ENCODE data around the gene CASP7.

Gene CASP7

DNA sequence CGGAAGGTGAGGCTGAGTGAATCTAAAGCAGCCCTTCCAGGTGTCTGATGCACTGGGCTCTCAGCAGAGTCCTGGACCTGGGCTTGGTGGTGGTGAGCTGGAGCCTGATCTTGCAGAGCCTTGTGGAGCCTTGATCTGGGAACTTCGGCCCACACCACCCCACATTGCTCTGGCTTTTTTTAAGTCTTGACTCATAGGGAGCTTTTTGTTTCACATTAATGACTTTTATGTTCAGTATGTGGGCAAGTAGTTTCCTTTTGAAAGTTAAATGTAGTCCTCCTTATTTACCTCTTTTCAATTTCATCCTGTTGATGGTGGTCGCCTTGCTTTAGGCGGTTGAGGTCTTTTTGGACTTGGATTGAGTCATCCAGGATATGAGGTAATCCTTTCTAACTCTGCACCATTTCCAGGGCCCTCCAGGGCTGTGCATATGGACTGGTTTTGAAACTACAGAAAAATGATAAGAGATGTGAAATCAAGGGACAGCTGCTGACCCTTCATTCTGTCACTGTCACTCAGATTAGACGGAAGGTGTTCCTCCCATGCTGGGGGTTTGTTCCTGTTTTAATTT, 12.9 kb upstream of the CASP7 start:
- DNase-seq = no peak

DNA sequence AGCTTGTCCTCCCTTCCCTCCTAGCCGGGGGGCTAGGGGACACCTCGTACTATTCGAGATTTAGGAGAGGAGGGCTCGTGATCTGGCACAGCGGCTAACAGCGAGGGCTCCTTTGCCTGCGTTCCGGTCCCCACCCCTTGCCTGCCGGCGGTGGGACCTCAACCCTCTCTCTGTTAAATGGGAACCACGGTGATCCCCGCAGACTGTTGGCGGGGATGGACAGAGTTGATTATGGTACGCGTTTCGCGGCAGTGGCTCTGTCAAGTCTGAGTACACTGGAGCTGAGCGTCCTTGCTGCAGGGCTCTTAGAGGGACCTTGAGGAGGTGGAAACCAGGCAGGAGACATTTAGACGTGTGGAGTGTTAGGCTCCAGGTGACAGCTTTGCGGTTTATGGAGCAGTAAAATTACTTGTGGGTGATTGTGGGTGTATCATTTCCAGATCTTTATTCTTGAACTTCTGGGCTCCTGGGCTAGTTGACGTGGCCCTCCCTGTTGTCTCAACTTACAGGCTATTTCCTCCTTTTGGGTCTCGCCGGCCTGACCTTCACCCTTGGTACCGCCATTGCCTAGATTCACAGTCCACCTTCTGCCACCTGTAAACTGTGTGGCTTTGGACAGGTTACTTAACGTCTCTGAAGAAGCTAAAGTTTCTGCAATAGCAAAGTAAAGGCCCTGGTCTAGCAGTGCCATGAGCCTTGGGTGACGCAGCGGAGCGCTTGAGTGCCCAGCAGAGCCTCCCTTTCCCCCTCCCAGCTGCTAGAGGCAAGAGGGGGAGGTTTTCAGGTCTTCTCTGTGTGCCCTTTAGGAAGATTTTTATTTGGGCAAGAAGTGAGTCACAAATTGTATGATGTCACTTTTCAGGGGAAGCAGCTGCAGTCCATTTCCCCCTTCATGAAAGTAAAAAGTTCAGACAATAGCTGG, 739 bp downstream of the CASP7 start:
- no peak for DNase-seq

DNA sequence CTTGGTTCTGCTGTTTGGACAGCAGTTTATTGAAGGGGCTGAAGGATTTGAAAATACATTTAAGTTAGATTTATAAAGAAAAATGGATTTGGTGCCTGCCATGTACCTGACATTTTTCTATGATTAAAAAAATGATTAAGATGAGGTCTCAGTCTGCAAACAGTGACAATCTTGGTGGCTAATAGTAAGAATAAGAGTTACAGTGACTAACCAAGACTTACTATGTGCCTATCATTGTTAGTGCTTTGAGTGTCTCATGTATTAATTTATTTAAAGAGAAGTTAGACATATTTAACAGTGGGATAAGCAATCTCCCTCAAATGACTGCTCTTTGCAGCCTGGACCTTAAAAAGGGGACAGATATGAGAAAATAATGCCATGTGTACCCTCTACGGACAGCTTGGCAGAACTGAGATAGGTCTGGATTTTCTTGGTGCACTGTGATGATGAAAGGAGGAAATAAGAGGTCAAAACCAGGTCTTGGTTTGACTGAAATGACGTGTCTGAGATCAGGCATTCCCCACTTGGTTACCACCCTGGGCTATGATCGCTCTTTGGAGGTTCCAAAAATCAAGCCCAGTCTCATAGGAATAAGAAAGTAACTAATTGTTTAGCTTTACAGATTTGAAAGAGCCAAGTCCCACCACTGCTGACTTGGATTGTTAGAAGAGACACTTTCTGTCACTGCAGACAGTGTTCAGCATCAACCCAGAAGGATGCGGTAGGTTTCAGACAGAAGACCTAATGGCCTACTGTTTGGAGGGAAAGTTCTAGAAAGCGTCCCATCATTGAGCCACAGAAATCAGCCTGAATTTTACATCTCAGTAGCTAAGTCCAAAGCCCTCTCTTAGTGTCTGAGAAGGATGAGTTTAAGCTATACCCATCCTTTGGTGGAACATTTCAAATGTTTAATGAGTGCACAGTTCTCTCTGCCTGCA, 2.1 kb downstream of the CASP7 start:
- DNase-seq = no peak

DNA sequence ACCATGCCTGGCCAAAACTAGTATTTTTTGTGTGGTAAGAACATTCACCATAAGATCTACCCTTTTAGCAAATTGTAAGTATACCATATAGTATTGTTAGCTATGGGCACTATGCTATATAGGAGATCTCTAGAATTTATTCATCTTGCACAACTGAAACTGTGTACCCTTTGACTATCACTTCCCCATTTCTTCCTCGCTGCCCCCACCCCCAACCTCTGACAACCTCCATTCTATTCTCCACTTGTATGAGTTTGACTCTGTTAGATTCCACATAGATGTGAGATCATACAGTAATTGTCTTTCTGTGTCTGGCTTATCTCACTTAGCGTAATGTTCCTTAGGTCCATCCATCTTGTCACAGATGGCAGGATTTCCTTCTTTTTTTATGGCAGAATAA, 3.6 kb downstream of the CASP7 start:
- no peak for DNase-seq

- DNase-seq = no peak
Observed at GRCh38 chr10:113686028-113686427, 6.3 kb downstream of the CASP7 start.

DNA sequence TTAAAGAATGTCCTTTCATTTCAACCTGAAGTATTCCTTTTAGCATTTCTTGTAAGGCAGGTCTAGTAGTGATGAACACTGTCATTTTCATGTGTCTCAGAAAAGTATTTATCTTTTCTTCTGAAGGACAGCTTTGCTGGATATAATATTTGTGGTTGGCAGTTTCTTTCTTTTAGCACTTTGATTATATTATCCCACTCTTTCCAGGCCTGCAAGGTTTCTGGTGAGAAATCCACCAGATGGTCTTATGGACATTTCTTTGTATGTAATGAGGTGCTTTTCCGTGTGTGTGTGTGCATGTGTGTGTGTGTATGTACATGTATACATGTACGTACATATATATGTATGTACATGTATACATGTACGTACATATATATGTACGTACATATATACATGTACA, 7.3 kb downstream of the CASP7 start:
- no peak for DNase-seq

DNA sequence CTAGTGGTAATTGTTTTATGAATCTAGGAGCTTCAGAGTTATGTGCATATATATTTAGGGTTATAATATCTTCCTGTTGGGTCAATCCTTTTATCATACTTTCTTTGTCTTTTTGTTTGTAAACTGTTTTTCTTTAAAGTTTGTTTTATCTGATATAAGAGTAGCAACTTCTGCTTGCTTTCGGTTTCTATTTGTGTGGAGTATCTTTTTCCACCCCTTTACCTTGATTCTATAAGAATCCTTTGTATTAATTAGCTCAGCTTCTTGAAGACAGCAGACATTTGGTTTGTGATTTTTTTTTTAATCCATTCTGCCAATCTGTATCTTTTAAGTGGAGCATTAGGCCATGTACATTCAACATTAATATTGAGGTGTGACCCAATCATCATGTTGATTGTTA, 9.3 kb downstream of the CASP7 start:
- DNase-seq = no peak

DNA sequence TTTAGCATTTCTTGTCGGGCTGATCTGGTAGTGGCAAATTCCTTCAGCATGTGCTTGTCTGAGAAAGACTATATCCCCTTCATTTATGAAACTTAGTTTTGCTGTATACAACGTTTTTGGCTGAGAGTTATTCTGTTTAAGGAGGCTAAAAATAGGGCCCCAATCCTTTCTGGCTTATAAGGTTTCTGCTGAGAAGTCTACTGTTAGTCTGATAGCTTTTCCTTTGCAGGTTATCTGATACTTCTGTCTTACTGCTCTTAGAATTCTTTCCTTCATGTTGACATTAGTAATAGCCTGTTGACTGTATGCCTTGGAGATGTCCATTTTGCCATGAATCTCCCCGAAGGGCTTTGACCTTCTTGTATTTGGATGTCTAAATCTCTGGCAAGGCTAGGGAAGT, 9.9 kb downstream of the CASP7 start:
- no peak for DNase-seq

GRCh38 chr10:113690749-113691148, 11.0 kb downstream of the CASP7 start:
- no peak for DNase-seq

DNA sequence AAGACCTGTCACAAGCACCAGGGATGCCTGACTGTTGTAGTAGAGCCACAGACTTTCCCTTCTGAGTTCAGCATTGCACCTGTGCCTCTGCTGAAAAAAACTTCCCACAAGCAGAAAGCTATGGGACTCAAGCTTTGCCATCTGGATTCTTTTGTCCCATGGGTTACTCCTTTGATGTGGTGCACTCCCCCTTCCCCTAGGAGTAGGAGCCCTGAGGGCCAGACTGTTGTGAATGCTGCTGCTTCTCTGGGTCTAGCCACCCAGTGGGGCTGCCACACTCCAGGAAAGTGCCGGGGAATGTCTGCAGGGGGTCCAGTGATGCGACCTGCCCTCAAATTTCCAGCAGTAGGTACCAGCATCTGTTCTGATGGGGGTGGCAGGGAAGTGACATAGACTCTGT, 11.7 kb downstream of the CASP7 start:
- DNase-seq = no peak

DNA sequence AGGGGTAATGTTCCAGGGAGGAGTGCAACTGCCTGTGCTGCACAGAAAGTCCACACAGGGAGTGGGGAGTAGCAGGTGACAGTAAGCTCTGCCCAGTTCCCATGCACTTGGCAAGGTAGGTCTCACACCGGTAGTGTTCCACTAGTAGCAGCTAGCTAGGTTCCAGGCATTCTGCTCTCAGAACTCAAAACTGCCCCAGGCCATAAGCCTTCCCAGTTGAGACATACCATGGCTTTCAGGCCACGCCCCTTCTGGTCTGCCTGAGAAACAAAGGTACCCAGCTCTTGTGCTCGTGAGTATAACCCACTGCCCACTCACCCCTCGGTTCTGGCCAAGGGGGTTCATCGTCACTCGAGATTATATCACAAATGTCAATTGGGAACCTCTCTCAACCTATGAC, 12.6 kb downstream of the CASP7 start:
- no peak for DNase-seq

- no peak for DNase-seq
Observed at GRCh38 chr10:113693348-113693747, 13.6 kb downstream of the CASP7 start.

DNA sequence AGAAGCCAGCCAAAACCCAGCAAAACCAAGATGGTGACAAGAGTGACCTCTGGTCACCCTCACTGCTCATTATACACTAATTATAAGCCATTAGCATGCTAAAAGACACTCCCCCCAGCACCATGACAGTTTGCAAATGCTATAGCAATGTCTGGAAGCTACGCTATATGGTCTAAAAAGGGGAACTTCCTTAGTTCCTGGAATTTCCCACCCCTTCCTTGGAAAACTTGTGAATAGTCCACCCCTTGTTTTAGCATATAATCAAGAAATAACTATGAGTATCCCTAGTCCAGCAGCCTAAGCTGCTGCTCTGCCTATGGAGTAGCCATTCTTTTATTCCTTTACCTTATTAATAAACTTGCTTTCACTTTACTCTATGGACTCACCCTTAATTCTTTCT, 16.0 kb downstream of the CASP7 start:
- no peak for DNase-seq

DNA sequence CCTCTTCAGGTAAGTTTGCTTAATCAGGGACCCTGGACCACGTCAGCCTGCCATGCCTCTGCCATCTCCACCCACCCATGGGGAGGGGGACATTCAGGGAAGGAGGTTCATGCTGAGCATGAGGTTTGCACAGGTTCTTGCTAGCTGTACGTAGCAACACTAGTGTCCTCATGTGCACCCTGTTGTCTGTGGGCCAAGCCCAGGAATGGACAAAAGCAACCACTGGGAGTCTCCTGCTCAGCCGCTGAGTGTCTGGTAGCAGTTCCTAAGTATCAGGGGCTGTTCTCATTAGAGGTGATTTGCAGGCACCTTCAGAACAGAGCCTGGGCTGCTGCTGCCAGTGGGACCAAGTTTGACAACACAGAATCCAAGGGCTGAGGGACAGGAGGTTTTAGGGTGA, 17.9 kb downstream of the CASP7 start:
- no peak for DNase-seq

DNA sequence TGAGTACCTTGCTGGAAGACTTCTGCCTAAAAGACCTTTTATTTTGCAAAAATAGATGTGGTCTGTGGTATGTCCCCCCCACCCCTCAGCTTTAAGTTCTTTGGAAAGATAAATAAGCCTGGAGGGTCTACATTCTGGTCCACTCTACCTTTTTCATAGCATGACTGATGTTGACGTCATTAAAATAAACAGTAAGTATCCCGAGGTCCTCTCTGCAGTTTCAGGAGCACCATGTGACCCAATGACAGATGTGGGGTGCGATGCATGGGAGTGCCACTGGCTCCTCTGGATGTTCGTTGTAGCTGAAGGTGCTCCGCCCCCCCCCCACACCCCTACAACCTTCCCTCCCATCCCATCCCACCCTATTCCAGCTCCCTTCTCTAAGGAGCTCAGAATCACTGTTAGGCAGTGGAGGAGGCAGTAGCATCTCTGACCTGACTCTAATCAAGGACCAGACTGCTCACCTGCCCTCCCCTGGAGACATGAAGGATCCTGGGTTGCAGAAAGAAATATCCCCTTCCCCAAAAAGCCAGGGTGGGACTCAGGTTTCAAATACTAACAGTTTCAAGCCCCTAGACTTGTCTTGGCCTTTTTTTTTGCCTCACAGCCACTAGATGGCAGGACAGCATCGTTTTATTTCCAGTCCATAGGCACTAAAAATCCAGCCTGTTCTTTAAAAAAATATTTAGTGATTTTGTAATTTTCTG, 25.1 kb downstream of the CASP7 start:
- DNase-seq = no peak

DNA sequence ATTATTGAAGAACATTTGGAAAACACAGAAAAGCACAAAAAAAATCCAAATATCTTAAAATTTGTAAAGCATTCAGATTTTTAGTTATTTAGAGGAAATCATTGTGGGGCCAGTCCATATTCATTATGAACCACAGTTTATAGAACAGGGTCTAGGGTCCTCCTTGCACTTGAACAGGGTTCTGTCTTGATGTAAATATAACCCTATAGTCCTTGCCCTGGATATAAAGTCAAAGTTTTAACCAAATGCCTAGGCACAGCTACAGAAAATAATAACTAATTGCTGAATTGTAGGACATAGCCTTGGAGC, 25.6 kb downstream of the CASP7 start:
- no peak for DNase-seq

GRCh38 chr10:113706623-113707022, 26.9 kb downstream of the CASP7 start:
- DNase-seq = no peak

DNA sequence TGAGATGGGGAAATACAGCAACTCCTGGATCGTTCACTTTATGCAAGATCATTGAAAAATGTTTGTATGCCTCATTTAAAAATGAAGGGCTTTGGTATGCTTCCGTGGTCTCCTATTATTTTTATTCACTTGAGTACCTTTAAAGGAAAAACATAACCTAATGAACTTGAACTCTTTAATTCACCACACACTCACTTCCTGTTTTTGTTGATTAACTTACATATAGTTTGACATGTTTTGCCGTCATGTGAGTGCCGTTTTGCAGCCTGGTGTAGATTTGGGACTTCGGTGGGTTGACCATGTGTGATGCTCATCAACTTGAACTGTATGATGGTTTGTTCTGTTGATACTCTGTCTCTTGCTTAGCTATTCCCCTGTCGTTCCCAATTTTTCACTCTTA, 28.9 kb downstream of the CASP7 start:
- DNase-seq = no peak

GRCh38 chr10:113709221-113709838, 29.6 kb downstream of the CASP7 start:
- no peak for DNase-seq

DNA sequence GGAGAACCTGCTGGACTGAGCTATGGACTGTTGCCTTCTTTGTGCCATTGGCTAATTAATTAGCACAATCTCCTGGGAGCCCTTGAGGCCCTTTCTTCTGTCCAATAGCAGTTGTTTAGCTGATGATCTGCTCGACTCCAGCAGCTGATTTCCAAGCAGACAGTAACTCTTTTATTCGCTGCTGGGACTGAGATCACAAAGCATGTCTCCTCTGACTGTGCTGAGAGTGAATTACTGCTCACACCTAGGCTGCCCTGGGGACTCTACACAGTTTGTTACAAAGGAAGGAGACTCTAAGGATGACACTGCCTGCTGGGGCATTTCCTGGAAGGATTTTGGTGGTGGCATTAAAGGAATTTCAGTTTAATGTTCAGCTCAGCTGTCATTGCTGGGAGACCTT, 31.4 kb downstream of the CASP7 start:
- no peak for DNase-seq

GRCh38 chr10:113712024-113712423, 32.3 kb downstream of the CASP7 start:
- no peak for DNase-seq

DNA sequence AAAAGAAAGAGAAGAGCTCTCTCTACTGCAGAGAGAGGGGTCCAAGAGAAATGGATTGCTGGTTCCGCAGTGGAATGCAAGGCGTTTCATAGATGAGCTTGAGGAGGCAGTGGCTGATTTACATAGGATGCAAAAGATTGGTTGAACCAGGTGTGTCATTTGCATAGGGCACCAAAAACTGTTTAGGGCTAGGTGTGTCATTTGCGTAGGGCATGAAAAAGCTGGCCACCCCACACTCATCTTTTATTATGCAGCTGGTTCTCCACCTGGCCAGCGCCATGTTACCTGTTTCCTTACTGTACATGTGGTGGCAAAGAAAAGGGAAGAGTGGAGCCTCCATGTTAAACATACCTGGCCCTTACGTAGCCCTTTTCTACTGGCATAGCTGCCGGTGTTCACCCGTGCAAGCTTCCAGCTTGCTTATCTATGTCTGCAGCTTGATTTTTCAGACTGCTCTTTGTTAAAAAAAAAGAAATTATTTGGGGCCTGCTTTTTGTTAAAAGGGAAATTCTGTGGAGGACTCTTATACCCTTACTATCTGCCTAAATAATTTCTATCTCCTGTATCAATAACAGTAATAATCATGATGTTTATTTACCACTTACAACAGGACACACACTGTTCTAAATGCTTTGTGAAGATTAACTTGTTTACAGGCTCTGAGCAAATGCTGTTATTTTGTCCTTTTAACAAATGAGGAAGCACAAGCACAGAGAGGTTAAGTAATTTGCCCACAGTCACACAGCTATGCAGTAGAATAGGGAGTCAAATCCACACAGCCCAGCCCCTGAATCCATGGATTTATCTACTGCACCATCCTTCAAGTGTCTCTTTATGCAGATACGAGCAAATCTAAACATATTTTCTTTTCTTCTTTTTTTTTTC, 33.3 kb downstream of the CASP7 start:
- DNase-seq = peak; percentile 67

Measured in NCI-H1048 (cell line).